ENCODE results near the gene MPV17L2. TPM values are rescaled to one million over a fixed set of nuclear protein-coding genes. Genes with fewer than 3 reads are reported as not detected.

The MPV17L2 gene
- total RNA-seq, 4 donors from 2014 or later = 11.1 to 19.0 (median 15.5) TPM

GRCh38 chr19:18194181-18194530, 1.1 kb downstream of the MPV17L2 start:
- WGBS, 2 donors = 55 to 64% methylated on average over 12 of the region's 12 CpGs
- peaks cover 0 to 28% (median 14%) of the 10 kb centered on the region in 4 donors for H3K4me1 ChIP-seq
- H3K9me3 ChIP-seq = no peaks in the 10 kb centered on the region
- peaks cover 0 to 36% (median 0%) of the 10 kb centered on the region in 3 donors for H3K36me3 ChIP-seq
- DNase-seq (ENCODE audit: low spot score in 2 of 2) = no peak
- peak overlapping the region in 2 of 4 donors; percentile 60 to 95 for H3K27ac ChIP-seq
- no peak for TF ChIP-seq POLR2A (IDR thresholded peaks at IDR 0.05)
- no peaks in the 10 kb centered on the region for H3K27me3 ChIP-seq
- H3K4me3 ChIP-seq = peak overlapping the region in 3 of 4 donors; percentile 84 to 99 (median 89)

GRCh38 chr19:18194554-18195238, 1.7 kb downstream of the MPV17L2 start:
- Histone ChIP-seq H3K4me3 (peak overlapping the region in 2 of 4 donors; percentile 4 to 30), H3K27ac (peak overlapping the region in 2 of 4 donors; percentile 60 to 95), H3K36me3 (peaks cover 0 to 41% (median 0%) of the 10 kb centered on the region in 3 donors), H3K4me1 (peaks cover 0 to 28% (median 14%) of the 10 kb centered on the region in 4 donors), H3K9me3 (no peaks in the 10 kb centered on the region), H3K27me3 (no peaks in the 10 kb centered on the region)
- no peak for DNase-seq (ENCODE audit: low spot score in 2 of 2)
- TF ChIP-seq CTCF (IDR thresholded peaks at IDR 0.05) (no peak), POLR2A (IDR thresholded peaks at IDR 0.05) (no peak), EP300 (IDR thresholded peaks at IDR 0.05) (no peak)
- whole genome bisulfite sequencing, 2 donors = 38 to 49% methylated on average over 17 to 27 of the region's 27 CpGs

GRCh38 chr19:18196511-18196845, 3.5 kb downstream of the MPV17L2 start:
- TF ChIP-seq EP300 (IDR thresholded peaks at IDR 0.05) (no peak), POLR2A (IDR thresholded peaks at IDR 0.05) (no peak), CTCF (IDR thresholded peaks at IDR 0.05) (no peak)
- Histone ChIP-seq H3K27me3 (no peaks in the 10 kb centered on the region), H3K4me1 (peaks cover 0 to 27% (median 14%) of the 10 kb centered on the region in 4 donors), H3K36me3 (peaks cover 0 to 53% (median 0%) of the 10 kb centered on the region in 3 donors), H3K9me3 (no peaks in the 10 kb centered on the region), H3K4me3 (no peak overlapping the region), H3K27ac (no peak overlapping the region)
- DNase-seq (ENCODE audit: low spot score in 2 of 2) = no peak
- 84 to 92% methylated on average over 7 of the region's 7 CpGs for WGBS, 2 donors

GRCh38 chr19:18197306-18197705, 4.3 kb downstream of the MPV17L2 start:
- H3K27ac ChIP-seq = no peak overlapping the region
- no peaks in the 10 kb centered on the region for H3K27me3 ChIP-seq
- no peaks in the 10 kb centered on the region for H3K9me3 ChIP-seq
- no peak overlapping the region for H3K4me3 ChIP-seq
- peaks cover 0 to 56% (median 0%) of the 10 kb centered on the region in 3 donors for H3K36me3 ChIP-seq
- H3K4me1 ChIP-seq = peaks cover 0 to 19% (median 12%) of the 10 kb centered on the region in 4 donors
- TF ChIP-seq POLR2A (IDR thresholded peaks at IDR 0.05) = no peak
- no peak for TF ChIP-seq CTCF (IDR thresholded peaks at IDR 0.05)
- TF ChIP-seq EP300 (IDR thresholded peaks at IDR 0.05) = no peak
- WGBS, 2 donors = 85 to 90% methylated on average over 18 of the region's 18 CpGs
- DNase-seq (ENCODE audit: low spot score in 2 of 2) = no peak

- 78 to 80% methylated on average over 6 of the region's 6 CpGs for WGBS, 2 donors
- Histone ChIP-seq H3K27me3 (no peaks in the 10 kb centered on the region), H3K27ac (no peak overlapping the region), H3K9me3 (no peaks in the 10 kb centered on the region), H3K4me3 (no peak overlapping the region), H3K36me3 (peaks cover 0 to 56% (median 0%) of the 10 kb centered on the region in 3 donors), H3K4me1 (peaks cover 0 to 24% (median 16%) of the 10 kb centered on the region in 4 donors)
- no peak for DNase-seq (ENCODE audit: low spot score in 2 of 2)
- TF ChIP-seq CTCF (IDR thresholded peaks at IDR 0.05) = no peak
- no peak for TF ChIP-seq POLR2A (IDR thresholded peaks at IDR 0.05)
- TF ChIP-seq EP300 (IDR thresholded peaks at IDR 0.05) = no peak
Measured at GRCh38 chr19:18197941-18198340, 4.9 kb downstream of the MPV17L2 start.

Measured in tibial nerve (tissue), 4 donors.